ENCODE data around the gene FCF1. TPM values are rescaled to one million over a fixed set of nuclear protein-coding genes. Genes with fewer than 3 reads are reported as not detected.

The FCF1 gene
- polyA plus RNA-seq, 1 of the 3 experiments (the other 2 are of a cell fraction), result 42.6 TPM

- Histone ChIP-seq H3K4me2 (no peak overlapping the region), H3K27ac (ENCODE audit: low read depth in 2 of 2, low read length in 1 of 2) (peak overlapping the region in 1 of 2 experiments; percentile 90; a peak in 2 of 4 replicates), H3K9ac (no peak overlapping the region), H4K20me1 (ENCODE audit: insufficient read depth) (no peaks in the 10 kb centered on the region), H3K4me3 (ENCODE audit: low read depth in 2 of 2, low read length in 1 of 2) (no peak overlapping the region), H3F3A (replicated peaks; ENCODE audit: insufficient read depth) (peaks cover 49% of the 10 kb centered on the region), H3K36me3 (replicated peaks in 1 of 2; ENCODE audit: control insufficient read depth in 1 of 2, insufficient read depth in 2 of 2, low read length in 1 of 2) (peaks cover 76 to 79% of the 10 kb centered on the region in 2 experiments), H3K4me1 (ENCODE audit: control insufficient read depth in 1 of 2, insufficient read depth in 2 of 2, low read depth in 1 of 2, low read length in 1 of 2) (peaks cover 0 to 25% of the 10 kb centered on the region in 2 experiments; a peak in 2 of 4 replicates), H3K9me3 (no peaks in the 10 kb centered on the region), H3K9me2 (no peaks in the 10 kb centered on the region), H3K79me2 (ENCODE audit: insufficient read depth) (no peaks in the 10 kb centered on the region), H3K27me3 (ENCODE audit: insufficient read depth) (no peaks in the 10 kb centered on the region), H2AFZ (ENCODE audit: low read depth) (no peak overlapping the region)
- DNase-seq, result no peak
- WGBS (ENCODE audit: low lambda C conversion rate), result 96% methylated on average over 6 of the region's 10 CpGs
- ChIA-PET POLR2A (interaction anchor here (0.7 kb wide), 1 partner anchor 8 kb away, joined by 3 read pairs; no protein-coding TSS in a partner anchor), CTCF (interaction anchor here (0.6 kb wide), 1 partner anchor 8 kb away, joined by 3 read pairs; no protein-coding TSS in a partner anchor)
- TF ChIP-seq FOXJ3 (CRISPR knock-in tag; IDR thresholded peaks at IDR 0.05) (no peak), YY1 (IDR thresholded peaks at IDR 0.05; ENCODE audit: low read depth) (no peak), RCOR1 (IDR thresholded peaks at IDR 0.05; ENCODE audit: low read length) (no peak), NRF1 (IDR thresholded peaks at IDR 0.05; ENCODE audit: low read depth, low read length) (no peak), FOSL2 (IDR thresholded peaks at IDR 0.05; ENCODE audit: borderline replicate concordance, low read depth) (no peak), TCF12 (IDR thresholded peaks at IDR 0.05) (no peak), MAX (IDR thresholded peaks at IDR 0.05; ENCODE audit: low read depth) (no peak), GATA2 (CRISPR knock-in tag; IDR thresholded peaks at IDR 0.05) (no peak), JUND (IDR thresholded peaks at IDR 0.05) (no peak), EP300 (IDR thresholded peaks at IDR 0.05; ENCODE audit: borderline replicate concordance in 1 of 2, low read depth in 1 of 2, low read length in 1 of 2) (no peak), IRF3 (IDR thresholded peaks at IDR 0.05; ENCODE audit: low read depth, low read length) (no peak), REST (IDR thresholded peaks at IDR 0.05; ENCODE audit: low read depth, low read length) (no peak), TEAD4 (IDR thresholded peaks at IDR 0.05; ENCODE audit: borderline replicate concordance, insufficient read depth) (no peak), ZBTB33 (IDR thresholded peaks at IDR 0.05; ENCODE audit: borderline replicate concordance, low read depth) (no peak), SMC3 (IDR thresholded peaks at IDR 0.05; ENCODE audit: low read depth, low read length) (no peak), USF2 (IDR thresholded peaks at IDR 0.05; ENCODE audit: borderline replicate concordance, low read depth, low read length) (no peak), CTCF (IDR thresholded peaks at IDR 0.05) (no peak), CHD2 (IDR thresholded peaks at IDR 0.05; ENCODE audit: low read length, partially characterized antibody) (no peak), ELF1 (IDR thresholded peaks at IDR 0.05) (no peak)
Measured at GRCh38 chr14:74669846-74670245, 43.1 kb upstream of the FCF1 start.

All from SK-N-SH (cell line).